ENCODE data around the gene DGCR6L.

DNA sequence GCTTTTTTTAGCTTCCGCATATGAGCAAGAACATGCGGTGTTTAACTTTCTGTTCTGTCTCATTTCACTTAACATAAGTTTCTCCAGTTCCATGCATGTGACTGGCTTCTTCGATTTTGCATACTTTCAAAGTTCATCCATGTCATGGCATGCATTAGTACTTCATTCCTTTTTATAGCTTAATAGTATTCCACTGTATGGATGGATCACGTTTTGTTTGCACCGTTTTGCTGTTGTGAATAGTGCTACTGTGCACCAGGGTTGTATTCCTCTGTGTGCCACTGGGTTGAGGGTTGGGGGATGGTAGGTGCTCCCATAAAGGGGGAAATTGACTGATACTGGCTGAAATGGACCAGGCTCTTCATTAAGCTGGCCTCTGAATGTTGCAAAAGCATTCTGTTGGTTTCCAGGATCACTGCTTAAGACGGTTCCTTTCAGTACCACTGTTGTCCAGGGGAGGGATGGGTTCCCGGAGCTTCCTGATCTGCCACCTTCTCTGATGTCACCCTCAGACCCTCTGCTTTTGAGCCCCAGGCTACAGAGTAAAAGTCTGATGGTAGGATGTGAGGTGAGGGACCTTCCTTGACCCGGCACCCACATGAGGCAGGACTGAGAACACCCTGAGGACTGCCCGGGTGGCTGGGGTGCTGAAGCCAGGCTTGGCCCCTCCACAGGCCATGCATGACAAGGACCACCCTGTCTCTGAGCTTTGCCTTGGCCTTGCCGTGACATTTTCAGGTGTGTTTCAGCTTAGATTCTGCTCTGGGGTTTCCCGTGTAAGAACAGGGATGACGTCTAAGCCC lies 24.4 kb downstream of the DGCR6L start:
- TF ChIP-seq, protein P1, sequence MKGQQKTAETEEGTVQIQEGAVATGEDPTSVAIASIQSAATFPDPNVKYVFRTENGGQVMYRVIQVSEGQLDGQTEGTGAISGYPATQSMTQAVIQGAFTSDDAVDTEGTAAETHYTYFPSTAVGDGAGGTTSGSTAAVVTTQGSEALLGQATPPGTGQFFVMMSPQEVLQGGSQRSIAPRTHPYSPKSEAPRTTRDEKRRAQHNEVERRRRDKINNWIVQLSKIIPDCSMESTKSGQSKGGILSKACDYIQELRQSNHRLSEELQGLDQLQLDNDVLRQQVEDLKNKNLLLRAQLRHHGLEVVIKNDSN (IDR thresholded peaks at IDR 0.05), result no peak
- TF ChIP-seq CEBPB (IDR thresholded peaks at IDR 0.05) (no peak), EP300 (IDR thresholded peaks at IDR 0.05; ENCODE audit: borderline replicate concordance) (no peak), YY1 (IDR thresholded peaks at IDR 0.05; ENCODE audit: low read depth) (no peak)
